ENCODE measurements around the gene B4GAT1.

Gene B4GAT1

DNA sequence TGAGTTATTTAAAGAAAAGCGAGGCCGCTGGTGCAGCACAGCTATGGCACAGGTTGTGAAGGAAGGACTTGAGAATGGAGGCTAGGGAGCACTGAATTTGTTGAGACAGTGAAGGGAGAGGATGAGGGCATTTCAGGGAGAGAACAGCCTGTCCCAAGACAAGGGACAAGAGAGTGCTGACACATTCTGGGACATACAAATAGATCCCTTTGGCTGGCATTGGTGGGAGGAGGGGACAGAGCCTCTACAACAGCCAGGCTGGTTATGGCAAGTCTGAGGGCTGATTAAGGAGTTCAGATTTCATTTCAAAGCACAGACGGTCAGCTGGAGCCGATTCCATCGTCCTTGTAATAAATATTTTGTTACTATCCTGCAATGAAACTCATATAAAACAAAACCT is 25.8 kb upstream of the B4GAT1 start:
- Mint-ChIP-seq H3K27me3 (ENCODE audit: low read depth) (peaks cover 17% of the 10 kb centered on the region), H3K9me3 (no peaks in the 10 kb centered on the region), H3K36me3 (ENCODE audit: low read depth) (peaks cover 5% of the 10 kb centered on the region), H3K4me1 (peaks cover 16% of the 10 kb centered on the region), H3K4me3 (peak overlapping the region; percentile 16 to 61 (median 57)), H3K27ac (peak overlapping the region in 1 of 3 experiments; percentile 41)
- TF ChIP-seq, protein P1, sequence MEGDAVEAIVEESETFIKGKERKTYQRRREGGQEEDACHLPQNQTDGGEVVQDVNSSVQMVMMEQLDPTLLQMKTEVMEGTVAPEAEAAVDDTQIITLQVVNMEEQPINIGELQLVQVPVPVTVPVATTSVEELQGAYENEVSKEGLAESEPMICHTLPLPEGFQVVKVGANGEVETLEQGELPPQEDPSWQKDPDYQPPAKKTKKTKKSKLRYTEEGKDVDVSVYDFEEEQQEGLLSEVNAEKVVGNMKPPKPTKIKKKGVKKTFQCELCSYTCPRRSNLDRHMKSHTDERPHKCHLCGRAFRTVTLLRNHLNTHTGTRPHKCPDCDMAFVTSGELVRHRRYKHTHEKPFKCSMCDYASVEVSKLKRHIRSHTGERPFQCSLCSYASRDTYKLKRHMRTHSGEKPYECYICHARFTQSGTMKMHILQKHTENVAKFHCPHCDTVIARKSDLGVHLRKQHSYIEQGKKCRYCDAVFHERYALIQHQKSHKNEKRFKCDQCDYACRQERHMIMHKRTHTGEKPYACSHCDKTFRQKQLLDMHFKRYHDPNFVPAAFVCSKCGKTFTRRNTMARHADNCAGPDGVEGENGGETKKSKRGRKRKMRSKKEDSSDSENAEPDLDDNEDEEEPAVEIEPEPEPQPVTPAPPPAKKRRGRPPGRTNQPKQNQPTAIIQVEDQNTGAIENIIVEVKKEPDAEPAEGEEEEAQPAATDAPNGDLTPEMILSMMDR (IDR thresholded peaks at IDR 0.05; ENCODE audit: unreplicated experiment in 3 of 3): no peak

DNA sequence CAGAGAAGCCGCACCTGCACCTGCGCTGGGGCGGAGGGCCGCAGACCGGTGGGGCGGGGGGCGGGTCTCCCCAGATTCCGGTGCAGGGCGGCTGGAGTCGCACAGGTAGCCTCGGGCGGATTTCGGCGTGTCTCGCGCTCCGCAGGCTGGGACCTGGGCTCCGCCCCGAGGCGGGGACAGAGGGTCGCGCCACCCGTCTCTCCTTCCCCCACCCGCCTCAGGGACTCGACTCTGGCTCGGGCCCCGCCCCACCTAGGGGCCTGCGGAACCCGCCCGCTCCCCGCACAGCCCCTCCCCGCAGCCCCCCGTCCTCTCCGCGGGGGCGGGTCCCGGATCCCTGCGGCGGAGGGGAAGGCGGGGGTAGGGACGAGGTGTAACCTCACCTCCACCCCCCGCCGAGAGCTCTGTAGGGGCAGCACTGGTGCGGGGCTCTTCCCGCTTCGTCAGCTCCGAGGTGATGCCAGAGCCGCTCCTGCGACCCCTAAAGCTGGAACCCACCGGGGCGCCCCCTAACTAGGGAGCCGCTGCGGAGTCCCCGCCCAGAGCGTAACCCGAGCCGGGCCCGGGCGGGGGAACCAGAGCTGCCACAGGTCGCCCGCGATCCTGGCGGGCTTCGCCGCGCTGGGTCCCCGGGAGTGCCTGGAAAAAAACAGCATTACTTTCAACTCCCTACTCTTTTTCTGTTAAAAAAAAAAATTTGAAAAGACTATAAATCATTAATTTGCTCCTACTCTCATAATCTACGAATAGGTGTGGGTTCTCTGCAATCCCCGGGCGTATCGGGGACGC is 24.4 kb upstream of the B4GAT1 start, which contains the start of gene SLC29A2:
Gene SLC29A2 (minus strand): TSS at position 134 of the 789 bp plus-strand sequence. CDS start 169 bp downstream, outside the sequence.
- Mint-ChIP-seq H3K27ac (peak within 1 kb of the TSS in 2 of 3 experiments; percentile 84 to 94), H3K4me1 (peaks cover 16% of the 10 kb centered on the region), H3K4me3 (peak within 1 kb of the TSS; percentile 82 to 88 (median 86)), H3K27me3 (ENCODE audit: low read depth) (peaks cover 17% of the 10 kb centered on the region), H3K9me3 (no peaks in the 10 kb centered on the region), H3K36me3 (ENCODE audit: low read depth) (peaks cover 10% of the 10 kb centered on the region)
- TF ChIP-seq, protein P1 (IDR thresholded peaks at IDR 0.05; ENCODE audit: unreplicated experiment in 3 of 3): no peak

DNA sequence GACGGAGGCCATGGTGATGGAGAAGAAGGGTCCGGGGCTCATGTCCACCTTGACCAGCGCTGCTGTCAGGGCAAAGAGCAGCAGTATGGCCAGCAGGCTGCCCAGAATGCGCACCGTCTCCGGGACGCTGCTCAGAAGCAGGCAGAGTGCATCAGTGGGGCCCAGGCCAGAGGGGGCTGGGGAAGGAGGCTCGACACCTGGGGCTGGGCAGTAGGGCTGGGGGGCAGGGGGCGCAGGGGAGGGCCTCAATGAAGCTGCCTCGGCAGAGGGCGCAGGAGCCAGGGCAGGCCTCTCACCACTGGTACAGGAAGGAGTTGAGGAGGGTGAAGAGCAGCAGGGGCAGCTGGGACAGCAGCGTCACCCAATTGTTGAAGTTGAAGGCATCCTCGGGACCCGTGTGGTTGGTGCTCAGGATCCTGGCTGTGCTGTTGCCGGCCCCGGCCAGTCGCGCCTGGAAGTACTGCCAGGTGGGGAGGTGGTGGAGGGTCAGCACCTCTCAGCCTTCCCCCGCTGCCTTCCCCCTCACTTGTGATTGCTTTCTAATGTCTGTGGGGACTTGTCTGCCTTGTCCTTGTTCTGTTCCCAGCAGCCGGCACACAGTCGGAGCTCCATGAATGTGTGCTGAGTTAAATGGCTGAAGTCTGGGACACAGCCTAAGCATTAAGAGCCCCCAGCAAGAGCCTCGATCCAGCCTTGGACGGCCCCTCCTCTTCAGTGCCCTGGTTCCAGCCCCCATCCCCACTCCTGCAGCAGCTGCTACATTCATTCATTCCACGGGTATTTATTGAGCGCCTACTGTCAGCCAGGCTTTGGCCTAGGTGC is 21.9 kb upstream of the B4GAT1 start:
- Mint-ChIP-seq H3K4me1 (peaks cover 16% of the 10 kb centered on the region), H3K36me3 (ENCODE audit: low read depth) (peaks cover 10% of the 10 kb centered on the region), H3K4me3 (peak overlapping the region; percentile 60 to 88 (median 82)), H3K27me3 (ENCODE audit: low read depth) (peaks cover 17% of the 10 kb centered on the region), H3K27ac (peak overlapping the region; percentile 61 to 94 (median 85)), H3K9me3 (no peaks in the 10 kb centered on the region)
- TF ChIP-seq, protein P1 (IDR thresholded peaks at IDR 0.05; ENCODE audit: unreplicated experiment in 3 of 3): no peak

DNA sequence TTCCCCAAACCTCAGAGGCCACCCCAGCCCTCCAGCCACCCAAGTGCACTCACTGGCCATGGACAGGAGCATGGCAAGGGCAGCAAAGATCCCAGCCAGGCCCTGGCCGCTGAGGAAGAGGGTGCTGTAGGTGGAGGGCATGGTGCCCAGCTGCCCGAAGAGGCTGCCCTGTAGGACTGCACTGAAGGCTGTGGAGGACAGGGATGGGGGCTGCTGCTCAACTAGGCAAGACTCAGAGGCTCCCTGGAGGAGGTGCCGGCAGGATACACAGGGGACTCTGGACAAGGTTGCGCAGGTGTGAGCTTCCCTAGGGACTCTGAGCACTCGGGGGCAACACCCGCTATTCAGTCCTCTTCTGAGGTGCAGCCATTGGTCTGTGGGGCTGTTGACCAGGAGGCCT is 21.1 kb upstream of the B4GAT1 start:
- TF ChIP-seq, protein P1 (IDR thresholded peaks at IDR 0.05; ENCODE audit: unreplicated experiment in 3 of 3): no peak
- Mint-ChIP-seq H3K9me3 (no peaks in the 10 kb centered on the region), H3K4me1 (peaks cover 15% of the 10 kb centered on the region), H3K36me3 (ENCODE audit: low read depth) (peaks cover 10% of the 10 kb centered on the region), H3K27me3 (ENCODE audit: low read depth) (peaks cover 11% of the 10 kb centered on the region), H3K27ac (no peak overlapping the region), H3K4me3 (peak overlapping the region; percentile 54 to 60 (median 56))

DNA sequence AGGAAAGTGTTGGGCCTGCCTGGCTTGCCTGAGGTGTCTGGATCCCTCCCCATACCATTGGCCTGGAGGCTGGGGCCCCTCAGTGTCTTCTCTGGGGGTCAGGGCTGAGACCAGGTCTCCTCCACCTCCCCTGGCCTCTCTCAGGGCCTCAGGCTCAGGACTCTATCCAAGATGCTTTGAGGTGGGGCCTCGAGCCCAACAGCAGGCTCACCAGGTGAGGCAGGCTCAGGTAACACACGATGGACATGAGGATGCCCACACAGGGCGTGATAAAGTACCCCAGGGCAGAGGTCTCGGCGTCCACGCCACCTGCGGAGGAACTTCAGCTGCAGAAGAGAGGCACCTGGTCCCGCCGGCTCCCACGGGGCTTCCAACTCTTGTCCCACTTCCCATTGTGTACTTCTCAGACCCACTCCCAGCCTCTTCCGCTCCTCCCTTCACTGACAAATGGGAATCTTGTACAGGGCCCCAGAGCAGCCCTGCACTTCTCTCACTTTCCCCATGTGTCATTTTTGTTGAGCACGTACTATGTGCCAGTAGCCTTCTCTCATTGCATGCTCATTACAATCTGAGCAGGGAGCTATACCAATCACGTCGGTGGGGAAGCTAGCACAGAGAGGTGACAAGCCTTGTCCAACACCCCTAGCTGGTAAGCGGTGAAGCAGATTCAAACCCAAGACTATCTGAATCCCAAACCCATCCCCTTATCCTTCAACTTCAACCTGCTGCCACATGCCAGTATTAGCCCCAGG is 20.3 kb upstream of the B4GAT1 start:
- peaks cover 6% of the 10 kb centered on the region for H3K27me3 Mint-ChIP-seq (ENCODE audit: low read depth)
- peaks cover 10% of the 10 kb centered on the region for H3K36me3 Mint-ChIP-seq (ENCODE audit: low read depth)
- H3K4me1 Mint-ChIP-seq: peaks cover 11% of the 10 kb centered on the region
- no peaks in the 10 kb centered on the region for H3K9me3 Mint-ChIP-seq
- TF ChIP-seq, protein P1 (IDR thresholded peaks at IDR 0.05; ENCODE audit: unreplicated experiment in 3 of 3): no peak
- no peak overlapping the region for H3K27ac Mint-ChIP-seq
- peak overlapping the region in 1 of 3 experiments; percentile 5 for H3K4me3 Mint-ChIP-seq

Data from nephron (organoid).